H1 (cell line): ENCODE measurements around the gene THBS4. TPM values are rescaled to one million over a fixed set of nuclear protein-coding genes. Genes with fewer than 3 reads are reported as not detected.

Source experiments
- CTCF ChIA-PET: fragments of 300-600 bp; sonication (Branson Sonifier 250); formaldehyde crosslinking; loops from one replicate; lab custom pipeline; 2021; ENCODE audit not compliant: partially characterized antibody; lab: Charles Lee
- POLR2A ChIA-PET: fragments of 300-600 bp; sonication (Branson Sonifier 250); formaldehyde crosslinking; loops from one replicate; lab custom pipeline; 2021; ENCODE audit warnings: inconsistent platforms; ENCODE audit not compliant: partially characterized antibody; lab: Charles Lee
- DNase-seq, 2 experiments: peaks; one replicate each; pipeline versions ENCODE4 v3.0.0 to v3.0.0-alpha.2; 2010 to 2022; ENCODE audit warnings: low spot score in 2 of 2, low read depth in 1 of 2, mixed read lengths in 1 of 2
- FAIRE-seq: peaks from 2 replicates; lab custom pipeline; 2011; peaks lifted over from hg19 to GRCh38; lab: Jason Lieb, UNC
- H2AFZ ChIP-seq: 2 replicates; pipeline ENCODE4 v1.8.1; 2012; ENCODE audit warnings: low read length, inconsistent platforms
- H2AK5ac ChIP-seq: 2 replicates; pipeline ENCODE4 v1.6.1; 2013; ENCODE audit warnings: low read depth, low read length
- H2BK120ac ChIP-seq: replicated peaks from 2 replicates; pipeline ENCODE3; 2013; ENCODE audit warnings: low read depth, low read length, inconsistent platforms
- H2BK12ac ChIP-seq: 2 replicates; pipeline ENCODE4 v1.6.1; 2013; ENCODE audit warnings: low read depth, low read length
- H2BK15ac ChIP-seq: 2 replicates; pipeline ENCODE4 v1.6.1; 2013; ENCODE audit warnings: low read length
- H2BK20ac ChIP-seq: 2 replicates; pipeline ENCODE4 v1.6.1; 2013; ENCODE audit warnings: low read length
- H2BK5ac ChIP-seq: 2 replicates; pipeline ENCODE4 v1.6.1; 2013; ENCODE audit warnings: low read depth, low read length
- H3K14ac ChIP-seq: 2 replicates; pipeline ENCODE4 v1.6.1; 2013; ENCODE audit warnings: inconsistent platforms; ENCODE audit not compliant: insufficient read length
- H3K18ac ChIP-seq: 2 replicates; pipeline ENCODE4 v1.6.1; 2013; ENCODE audit warnings: low read length; ENCODE audit errors: extremely low read depth
- H3K23ac ChIP-seq: 2 replicates; pipeline ENCODE4 v1.6.1; 2013; ENCODE audit warnings: inconsistent platforms; ENCODE audit not compliant: insufficient read length
- H3K23me2 ChIP-seq: 2 replicates; pipeline ENCODE4 v1.6.1; 2013; ENCODE audit warnings: low read depth, low read length
- H3K27ac ChIP-seq: 2 replicates; pipeline ENCODE4 v1.6.1; 2011; ENCODE audit warnings: low read depth, low read length, inconsistent platforms
- H3K27me3 ChIP-seq, 4 experiments: replicated peaks in 1 of 4; 1 replicate in 1 of 4; 2 replicates in 3 of 4; pipeline versions ENCODE4 v1.6.1 to v1.8.1; 2011 to 2013; ENCODE audit warnings: low read length in 3 of 4, mild to moderate bottlenecking in 3 of 4, inconsistent platforms in 2 of 4, mixed read lengths in 2 of 4, moderate library complexity in 1 of 4; ENCODE audit not compliant: control insufficient read depth in 3 of 4, insufficient read depth in 3 of 4; ENCODE audit errors: extremely low read depth in 1 of 4
- H3K36me3 ChIP-seq, 4 experiments: 2 replicates each; pipeline versions ENCODE4 v1.6.1 to v1.8.1; 2011 to 2013; ENCODE audit warnings: mild to moderate bottlenecking in 4 of 4, low read length in 3 of 4, moderate library complexity in 2 of 4, control low read depth in 1 of 4, inconsistent platforms in 1 of 4; ENCODE audit not compliant: insufficient read depth in 4 of 4, control insufficient read depth in 2 of 4
- H3K4ac ChIP-seq: replicated peaks from 2 replicates; pipeline ENCODE3; 2013; ENCODE audit warnings: low read length, low read depth, mixed read lengths, inconsistent platforms; ENCODE audit not compliant: insufficient read length
- H3K4me1 ChIP-seq, 4 experiments: replicated peaks in 1 of 4; 1 replicate in 1 of 4; 2 replicates in 3 of 4; pipeline versions ENCODE4 v1.6.1 to v1.8.1; 2011 to 2013; ENCODE audit warnings: low read length in 3 of 4, inconsistent platforms in 2 of 4, mixed read lengths in 1 of 4; ENCODE audit not compliant: insufficient read depth in 4 of 4, control insufficient read depth in 3 of 4
- H3K4me2 ChIP-seq, 2 experiments: 2 replicates each; pipeline versions ENCODE4 v1.6.1 to v1.8.1; 2011 to 2013; ENCODE audit warnings: low read depth in 2 of 2, low read length in 2 of 2, control low read depth in 1 of 2, inconsistent platforms in 1 of 2, mild to moderate bottlenecking in 1 of 2; ENCODE audit not compliant: insufficient read depth in 1 of 2
- H3K4me3 ChIP-seq, 4 experiments: fragments of 200-600, 300-600 bp in 1 of 4; sonication (generic), shearing (Covaris generic), sonication (Bioruptor Twin) in 1 of 4; 2 replicates each; pipeline versions ENCODE4 v1.5.1 to v1.8.1; 2011 to 2016; ENCODE audit warnings: low read length in 4 of 4, low read depth in 3 of 4, control low read depth in 2 of 4, inconsistent platforms in 2 of 4, mild to moderate bottlenecking in 2 of 4, mixed read lengths in 1 of 4, moderate library complexity in 1 of 4; ENCODE audit not compliant: insufficient read depth in 2 of 4; ENCODE audit errors: extremely low read depth in 1 of 4
- H3K56ac ChIP-seq: replicated peaks from 2 replicates; pipeline ENCODE3; 2013; ENCODE audit warnings: low read depth, mild to moderate bottlenecking, mixed read lengths, low read length, inconsistent platforms; ENCODE audit not compliant: insufficient read length
- H3K79me1 ChIP-seq: 2 replicates; pipeline ENCODE4 v1.6.1; 2013; ENCODE audit warnings: low read depth, low read length, control low read depth
- H3K79me2 ChIP-seq, 2 experiments: 2 replicates each; pipeline versions ENCODE4 v1.6.1 to v1.8.1; 2012 to 2013; ENCODE audit warnings: low read length in 2 of 2, mild to moderate bottlenecking in 2 of 2, inconsistent platforms in 1 of 2; ENCODE audit not compliant: insufficient read depth in 2 of 2, control insufficient read depth in 1 of 2
- H3K9ac ChIP-seq, 4 experiments: replicated peaks in 1 of 4; 1 replicate in 1 of 4; 2 replicates in 3 of 4; pipeline versions ENCODE4 v1.6.1 to v1.8.1; 2011 to 2013; ENCODE audit warnings: low read depth in 3 of 4, low read length in 3 of 4, control low read depth in 2 of 4, mild to moderate bottlenecking in 2 of 4, moderate library complexity in 2 of 4, inconsistent platforms in 1 of 4; ENCODE audit errors: extremely low read depth in 1 of 4
- H3K9me3 ChIP-seq, 2 experiments: 2 replicates each; pipeline versions ENCODE4 v1.6.1 to v1.8.1; 2012 to 2013; ENCODE audit warnings: mild to moderate bottlenecking in 2 of 2, moderate library complexity in 2 of 2, control low read depth in 1 of 2, inconsistent platforms in 1 of 2, low read depth in 1 of 2, low read length in 1 of 2, mixed read lengths in 1 of 2; ENCODE audit not compliant: insufficient read depth in 2 of 2
- H4K20me1 ChIP-seq, 2 experiments: replicated peaks in 1 of 2; 2 replicates each; pipeline versions ENCODE3 to v1.8.1; 2011 to 2013; ENCODE audit warnings: inconsistent platforms in 2 of 2, low read length in 2 of 2, mild to moderate bottlenecking in 1 of 2; ENCODE audit not compliant: insufficient read depth in 2 of 2, control insufficient read depth in 1 of 2
- H4K5ac ChIP-seq: 2 replicates; pipeline ENCODE4 v1.6.1; 2013; ENCODE audit warnings: low read length, low read depth, mixed read lengths, inconsistent platforms; ENCODE audit not compliant: insufficient read length
- H4K8ac ChIP-seq: 2 replicates; pipeline ENCODE4 v1.8.0; 2013; ENCODE audit warnings: mild to moderate bottlenecking, moderate library complexity, low read length, inconsistent platforms; ENCODE audit not compliant: insufficient read depth; ENCODE audit errors: extremely low read depth
- H4K91ac ChIP-seq: replicated peaks from 2 replicates; pipeline ENCODE3; 2013; ENCODE audit warnings: low read length, mixed read lengths, inconsistent platforms; ENCODE audit not compliant: insufficient read length
- BACH1 ChIP-seq: IDR thresholded peaks from 2 replicates; pipeline ENCODE4 v1.6.1; 2012; ENCODE audit warnings: low read length, improper control_type of control experiment
- WGBS, 2 experiments: shearing (Covaris generic) in 1 of 2; methylation state at CpG; one replicate each; pipeline versions ENCODE4 v1.1.6 to v1.1.7; 2013 to 2015; ENCODE audit warnings: low lambda C conversion rate in 2 of 2, mixed read lengths in 2 of 2, inconsistent platforms in 1 of 2, low coverage in 1 of 2, missing lambda C conversion rate in 1 of 2; ENCODE audit not compliant: insufficient replicate concordance in 2 of 2, insufficient coverage in 1 of 2, insufficient read length in 1 of 2; ENCODE audit errors: extremely low coverage in 1 of 2, missing lambda C conversion rate in 1 of 2; 5-methylcytosine and 5-hydroxymethylcytosine counted together
- polyA plus RNA-seq, 7 experiments: library from polyadenylated mRNA; depleted of rRNA in 3 of 7; stranded (reverse) in 5 of 7; unstranded in 2 of 7; fragments of >200 nt in 5 of 7; fragments of 200-250 nt in 2 of 7; gene quantifications; 1 replicate in 5 of 7; 2 replicates in 1 of 7; 4 replicates in 1 of 7; pipeline versions ENCODE4 v1.2.1 to v1.2.3, GENCODE V29; 2011 to 2013; ENCODE audit warnings: missing spikeins in 2 of 7, mixed read lengths in 2 of 7
- total RNA-seq: library from RNA; stranded (reverse); fragmentation: NEBNext Ultra II Directional; extraction: Animal tissue kit (Norgen Biotek cat#: 25700); gene quantifications from 2 replicates; pipeline ENCODE4 v1.2.1, GENCODE V29; 2021
- TF ChIP-seq, protein P1 (sequence below): IDR thresholded peaks from 2 replicates; pipeline ENCODE4 v1.6.1; 2012; ENCODE audit warnings: inconsistent platforms

Gene THBS4
- total and polyA plus RNA-seq, 2 of the 8 experiments (the other 6 are each of a cell fraction or from before 2014, with no cell fraction given) = 12.8 to 25.4 TPM

DNA sequence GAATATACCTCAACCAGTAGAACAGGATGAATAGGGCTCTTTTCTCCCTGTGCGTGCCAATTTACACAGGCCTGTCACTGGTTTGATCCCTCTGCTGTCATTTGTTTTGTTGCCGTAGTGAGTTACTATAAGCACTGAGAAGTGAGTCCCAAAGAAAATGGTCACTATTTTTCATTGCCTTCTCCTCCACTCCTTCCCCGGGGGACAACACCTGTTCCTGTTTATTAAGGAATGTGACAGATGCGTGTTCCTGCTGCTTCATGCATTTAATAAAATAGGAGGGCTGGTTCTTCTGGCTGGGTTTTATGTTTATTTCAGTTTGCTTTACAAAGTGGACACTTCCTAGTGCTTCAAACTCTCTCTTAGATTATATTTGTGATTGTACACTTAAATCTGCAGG, 6.4 kb downstream of the THBS4 start:
- Histone ChIP-seq H4K8ac (no peak overlapping the region), H3K27ac (no peak overlapping the region), H2BK20ac (no peak overlapping the region), H3K23me2 (no peaks in the 10 kb centered on the region), H3K36me3 (no peaks in the 10 kb centered on the region), H3K18ac (no peak overlapping the region), H3K4me2 (no peak overlapping the region), H3K56ac (no peak overlapping the region)
- FAIRE-seq = no peak
- no peak for DNase-seq
- TF ChIP-seq, protein P1, sequence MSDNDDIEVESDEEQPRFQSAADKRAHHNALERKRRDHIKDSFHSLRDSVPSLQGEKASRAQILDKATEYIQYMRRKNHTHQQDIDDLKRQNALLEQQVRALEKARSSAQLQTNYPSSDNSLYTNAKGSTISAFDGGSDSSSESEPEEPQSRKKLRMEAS = no peak
- no peak for TF ChIP-seq BACH1
- TF ChIP-seq, all 59 proteins: peak for 0
- no peak overlapping the region for H2AK5ac ChIP-seq
- H2BK15ac ChIP-seq = no peak overlapping the region
- H3K9me3 ChIP-seq = no peaks in the 10 kb centered on the region
- no peak overlapping the region for H3K4ac ChIP-seq
- no peaks in the 10 kb centered on the region for H3K4me1 ChIP-seq
- no peak overlapping the region for H2BK5ac ChIP-seq
- H2BK12ac ChIP-seq = no peak overlapping the region
- no peak overlapping the region for H2BK120ac ChIP-seq
- CTCF ChIA-PET = interaction anchor here (1.3 kb wide), 1 partner anchor 42 kb away, joined by 5 read pairs; no protein-coding TSS in a partner anchor
- no peak overlapping the region for H4K5ac ChIP-seq
- no peak overlapping the region for H2AFZ ChIP-seq
- H4K91ac ChIP-seq = no peak overlapping the region
- no peaks in the 10 kb centered on the region for H3K79me2 ChIP-seq
- no peak overlapping the region for H3K14ac ChIP-seq
- 90% methylated on average over 4 of the region's 4 CpGs; no CpG with 5 or more reads in 1 of the 2 experiments for WGBS, 2 experiments
- no peak overlapping the region for H3K4me3 ChIP-seq
- H3K23ac ChIP-seq = no peak overlapping the region
- peaks cover 0 to 3% (median 1%) of the 10 kb centered on the region in 4 experiments; a peak in 2 of 7 replicates for H3K27me3 ChIP-seq
- no peak overlapping the region for H3K9ac ChIP-seq
- POLR2A ChIA-PET = no interaction called here
- no peaks in the 10 kb centered on the region for H4K20me1 ChIP-seq
- no peaks in the 10 kb centered on the region for H3K79me1 ChIP-seq
